HG03378 (cell line): ENCODE results near the gene SMO.

Experiments used
- ATAC-seq: cut with Tn5 transposase; IDR thresholded peaks from one replicate; pipeline ENCODE4 v1.9.1; 2021; ENCODE audit warnings: mild to moderate bottlenecking, moderate library complexity; ENCODE audit not compliant: unreplicated experiment

SMO gene

DNA sequence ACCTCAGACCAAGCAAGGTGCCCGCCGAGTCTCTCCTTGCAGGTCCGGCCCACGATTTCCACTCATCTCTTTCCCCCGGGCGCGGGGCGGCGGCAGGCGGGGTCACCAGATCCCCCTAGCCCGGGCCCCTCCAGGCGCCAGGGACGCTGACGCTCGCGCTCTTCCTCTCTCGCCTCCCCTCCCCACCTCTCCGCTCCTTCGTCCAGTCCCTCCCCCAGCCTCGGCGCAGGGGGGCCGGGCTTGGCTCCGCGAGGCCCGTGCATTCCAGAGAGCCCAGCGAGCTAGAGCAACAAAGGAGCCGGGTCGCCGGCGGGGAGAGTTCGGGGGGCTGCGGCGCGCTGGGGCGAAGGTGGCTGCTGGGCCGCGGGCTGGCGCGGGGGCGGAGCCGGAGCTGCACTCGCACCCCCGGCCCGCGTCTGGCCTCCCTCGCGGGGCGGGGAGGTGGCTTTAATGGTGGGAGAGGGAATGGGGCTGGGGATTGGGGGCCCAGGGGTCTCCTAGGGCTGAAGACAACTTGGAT, at the start of gene SMO:
Gene SMO, plus strand, starts transcription at position 262 of the 520 bp plus-strand sequence. CDS start 519 bp downstream, outside the sequence.
- ATAC-seq: no peak

DNA sequence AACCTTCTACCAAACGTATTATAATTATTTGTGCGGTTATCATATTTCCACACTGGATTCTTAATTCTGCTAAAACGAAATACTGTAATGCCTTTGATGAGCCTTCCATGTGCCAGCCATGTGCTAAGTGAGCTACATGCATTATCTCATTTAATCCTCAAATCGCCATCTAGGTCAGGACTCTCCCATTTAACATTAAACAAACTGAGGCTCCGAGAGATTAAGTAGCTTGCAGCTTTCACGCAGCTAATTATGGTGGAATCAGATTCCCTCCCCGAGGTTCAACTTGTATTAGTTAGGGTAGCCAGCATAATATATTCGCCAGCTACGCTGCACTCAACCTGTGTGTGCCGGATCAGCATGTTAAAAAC, 44.7 kb upstream of the SMO start:
- no peak for ATAC-seq

DNA sequence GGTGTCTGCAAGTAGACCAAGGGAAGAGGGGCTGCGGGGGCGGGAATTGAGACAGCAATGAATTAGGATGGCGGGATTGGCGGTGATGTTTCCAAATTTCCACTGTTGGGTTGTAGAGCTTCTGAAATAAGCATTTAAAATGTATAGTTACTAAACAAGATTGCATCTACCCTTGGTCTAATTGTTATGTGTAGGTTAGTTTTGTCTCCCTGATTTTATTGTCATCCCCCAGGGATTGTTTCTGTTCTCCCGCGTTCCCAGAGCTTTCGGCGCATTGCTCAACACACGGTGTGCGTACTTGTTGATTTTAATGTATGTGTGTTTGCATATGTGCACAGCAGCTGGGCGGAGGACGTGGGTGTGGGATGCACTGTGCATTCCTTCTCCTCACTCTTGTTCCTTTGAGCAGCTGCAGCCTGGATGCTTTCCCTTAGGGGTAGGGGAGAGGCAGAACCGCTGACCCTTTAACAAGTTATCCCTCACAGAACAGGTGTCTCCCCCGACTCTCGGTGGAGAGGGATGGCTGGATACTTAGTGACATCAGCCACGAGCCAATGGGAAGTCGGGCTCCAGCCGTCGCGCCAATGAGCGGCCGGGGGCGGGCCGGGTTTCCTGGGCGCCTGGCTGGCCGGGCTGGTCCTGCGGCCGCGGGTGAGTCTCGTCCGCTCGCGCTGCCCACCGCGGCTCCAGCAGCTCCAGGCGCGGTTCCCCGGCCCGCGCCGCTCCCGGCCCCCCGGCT, 44.2 kb upstream of the SMO start, which contains the start of gene TSPAN33:
Gene TSPAN33, plus strand, starts transcription at position 613 of the 739 bp plus-strand sequence. CDS start 274 bp downstream, outside the sequence.
- ATAC-seq: peak; percentile 49

DNA sequence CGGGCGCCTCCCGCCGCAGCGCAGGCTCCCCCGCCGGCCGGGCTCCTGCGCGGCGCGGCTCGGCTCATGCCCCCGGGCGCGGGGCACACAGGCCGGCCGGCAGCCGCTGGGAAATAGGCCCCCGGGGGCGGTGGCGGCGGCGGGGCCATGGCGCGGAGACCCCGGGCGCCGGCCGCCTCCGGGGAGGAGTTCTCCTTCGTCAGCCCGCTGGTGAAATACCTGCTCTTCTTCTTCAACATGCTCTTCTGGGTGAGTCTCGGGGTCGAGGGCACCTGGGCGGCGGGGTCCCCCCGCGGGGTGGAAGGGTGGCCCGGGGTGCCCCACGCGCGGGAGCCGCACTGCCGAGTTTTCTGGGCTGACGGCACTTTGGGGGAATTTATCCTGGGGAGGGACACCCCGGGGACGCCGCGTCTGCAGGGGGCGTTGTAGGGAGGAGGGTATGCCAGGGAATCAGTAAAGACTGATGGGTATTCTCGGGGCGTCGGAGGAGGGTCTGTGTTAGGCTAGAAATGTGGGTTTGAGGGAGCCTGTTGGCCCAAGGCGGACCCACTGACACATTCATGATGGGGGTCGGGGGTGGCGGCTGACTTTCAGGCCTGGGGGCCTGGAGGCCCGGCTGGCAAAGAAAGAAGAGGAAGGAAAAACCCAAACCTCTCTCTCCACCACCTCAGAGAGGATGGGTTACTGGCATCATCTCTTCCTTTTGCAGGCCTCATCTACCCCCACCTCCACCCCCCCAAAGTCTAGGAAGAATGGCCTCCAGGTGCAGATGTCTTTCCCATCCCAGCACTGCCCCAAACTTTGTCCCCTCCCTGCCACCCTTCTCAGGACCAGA, 43.4 kb upstream of the SMO start:
- ATAC-seq: no peak

DNA sequence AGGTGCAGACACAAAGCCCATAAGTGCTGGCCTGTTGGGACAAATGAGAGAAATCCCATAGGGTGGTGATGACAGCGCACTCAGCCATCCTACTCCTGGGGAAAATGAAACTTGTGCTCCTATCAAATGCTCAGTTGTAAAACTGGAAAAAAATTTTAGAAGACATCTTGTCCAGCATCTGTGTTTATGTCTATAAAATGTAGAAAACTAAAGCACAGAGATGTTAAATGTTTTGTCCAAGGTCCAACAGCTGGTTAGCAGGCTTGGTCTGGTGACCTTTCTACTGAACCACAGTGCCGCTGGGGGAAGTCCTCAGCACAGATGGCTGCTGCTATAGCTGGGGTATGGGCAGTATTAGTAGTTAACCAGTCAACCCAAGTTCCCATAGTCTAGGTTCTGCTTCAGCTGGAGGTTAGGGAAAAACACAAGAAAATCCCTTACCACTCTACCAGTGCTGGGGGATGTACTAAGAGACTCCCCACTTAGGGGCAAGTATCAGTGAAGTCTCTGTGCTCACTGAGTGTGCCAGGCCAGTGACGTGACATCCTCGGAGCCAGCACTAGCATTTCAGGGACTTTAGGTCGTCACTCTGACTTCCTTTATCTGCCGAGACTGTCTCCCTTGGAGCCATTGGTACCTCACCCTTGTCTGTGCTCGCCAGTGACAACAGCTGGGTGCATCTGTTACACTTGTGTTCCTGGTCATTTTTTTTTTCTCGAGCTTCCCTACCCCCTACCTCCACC, 42.0 kb upstream of the SMO start:
- peak; percentile 77 for ATAC-seq

DNA sequence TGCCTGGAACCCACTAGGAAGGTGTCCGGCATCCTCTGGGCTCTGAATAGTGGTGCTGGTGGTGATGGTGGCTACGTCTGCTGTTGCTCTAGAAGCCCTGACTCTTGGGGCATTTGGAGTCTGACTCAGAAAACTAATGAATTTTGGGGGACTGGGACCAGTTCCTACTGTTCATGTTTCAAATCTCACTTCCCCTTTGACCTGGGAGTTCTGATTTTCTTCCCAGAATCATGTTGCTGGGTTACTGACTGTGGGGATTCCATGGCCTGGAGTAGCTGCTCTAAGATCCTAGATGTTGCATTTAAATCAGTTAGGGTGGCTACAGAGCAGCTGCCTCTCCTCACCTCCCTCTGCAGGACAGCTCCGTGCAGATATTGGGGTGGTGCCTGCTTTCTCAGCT, 40.7 kb upstream of the SMO start:
- ATAC-seq: no peak

DNA sequence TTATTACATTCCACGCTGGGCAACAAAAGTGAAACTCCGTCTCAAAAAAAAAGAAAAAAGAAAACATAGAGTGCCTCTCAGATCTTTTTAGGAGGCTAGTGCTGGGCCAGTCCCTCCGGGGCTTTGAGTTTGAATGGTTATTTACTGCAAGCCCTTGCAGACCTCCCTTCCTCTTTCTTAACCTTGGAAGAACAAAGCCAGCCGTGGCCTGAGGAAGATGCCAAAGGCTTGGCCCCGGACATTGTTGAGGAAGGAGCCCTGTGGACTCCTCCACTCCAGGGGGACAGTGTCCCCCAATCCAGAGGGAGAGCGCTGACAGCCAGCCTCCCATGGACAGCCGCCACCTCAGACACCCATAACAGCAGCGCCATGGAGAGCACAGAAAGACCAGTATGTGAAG, 38.9 kb upstream of the SMO start:
- no peak for ATAC-seq

DNA sequence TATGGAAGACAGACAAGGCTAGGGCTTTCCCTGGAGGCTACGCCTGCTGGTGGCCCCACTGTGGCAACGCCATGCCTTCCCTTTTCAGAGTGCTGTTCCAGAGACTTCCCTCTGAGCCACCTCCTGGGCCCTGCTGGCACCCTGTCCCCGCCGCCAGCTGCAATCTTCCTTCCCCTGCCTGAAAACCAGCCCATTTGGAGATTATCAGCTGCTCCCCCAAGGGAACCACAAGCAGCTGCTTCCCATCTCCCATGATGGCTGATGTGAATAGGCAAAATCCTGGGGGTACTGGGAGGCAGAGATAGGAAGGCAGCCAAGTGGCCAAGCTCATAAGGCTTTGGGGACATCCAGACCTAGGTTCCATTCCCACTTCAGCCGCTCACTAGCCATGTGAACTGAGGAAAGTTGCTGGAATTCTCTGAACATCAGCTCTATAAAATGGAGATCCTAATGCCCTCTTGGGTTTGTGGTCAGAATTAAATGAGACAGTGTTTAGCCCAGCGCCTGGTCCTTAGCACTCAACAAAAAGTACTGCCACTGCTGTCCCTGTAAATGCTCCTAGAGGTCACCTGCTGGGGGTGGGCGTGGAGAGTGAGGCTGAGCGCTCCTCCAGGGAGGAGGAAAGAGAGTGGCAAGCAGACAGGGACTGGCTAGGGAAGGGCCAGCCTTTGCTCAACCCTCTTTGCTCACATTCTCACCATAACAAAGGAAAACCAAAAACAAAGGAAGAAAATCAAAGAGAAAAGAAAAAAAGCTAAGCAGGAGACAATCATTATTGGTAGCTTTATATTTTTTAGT, 38.0 kb upstream of the SMO start:
- no peak for ATAC-seq

DNA sequence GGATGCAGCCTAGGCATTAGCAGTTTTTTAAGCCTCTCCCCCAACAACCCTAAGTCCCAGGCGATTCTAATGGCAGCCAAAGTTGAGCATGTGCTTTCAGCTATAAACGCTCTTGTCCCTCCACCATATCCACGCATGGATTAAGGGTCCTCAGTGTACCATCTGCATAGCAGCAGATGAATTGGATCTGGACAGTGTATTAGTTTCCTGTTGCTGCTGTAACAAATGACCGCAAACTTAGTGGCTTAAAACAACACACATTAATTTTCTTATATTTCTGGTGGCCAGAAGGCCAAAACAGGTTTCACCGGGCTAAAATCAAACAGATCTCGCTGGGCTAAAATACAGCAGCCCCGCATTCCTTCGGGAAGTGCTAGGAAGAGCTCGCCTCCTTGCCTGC, 30.8 kb upstream of the SMO start:
- ATAC-seq: no peak

DNA sequence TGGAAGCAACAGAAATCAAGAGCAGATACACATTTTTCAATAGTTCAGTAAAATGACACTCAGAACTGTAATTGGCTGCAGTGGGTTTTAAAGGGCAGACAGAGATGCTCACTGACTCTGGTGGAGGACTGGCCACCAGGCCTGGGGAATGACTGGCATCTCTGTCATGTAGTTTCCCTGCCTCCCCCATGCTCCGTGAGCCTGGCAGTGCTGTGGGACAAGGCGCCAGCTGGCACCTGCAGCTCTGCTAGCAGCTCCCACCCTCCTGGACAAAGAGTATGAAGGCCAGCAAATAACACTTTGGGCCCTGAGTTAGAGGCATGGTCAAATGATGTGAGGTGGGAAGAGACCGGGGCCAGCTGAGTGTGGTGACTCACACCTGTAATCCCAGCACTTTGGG, 28.9 kb upstream of the SMO start:
- ATAC-seq: no peak

DNA sequence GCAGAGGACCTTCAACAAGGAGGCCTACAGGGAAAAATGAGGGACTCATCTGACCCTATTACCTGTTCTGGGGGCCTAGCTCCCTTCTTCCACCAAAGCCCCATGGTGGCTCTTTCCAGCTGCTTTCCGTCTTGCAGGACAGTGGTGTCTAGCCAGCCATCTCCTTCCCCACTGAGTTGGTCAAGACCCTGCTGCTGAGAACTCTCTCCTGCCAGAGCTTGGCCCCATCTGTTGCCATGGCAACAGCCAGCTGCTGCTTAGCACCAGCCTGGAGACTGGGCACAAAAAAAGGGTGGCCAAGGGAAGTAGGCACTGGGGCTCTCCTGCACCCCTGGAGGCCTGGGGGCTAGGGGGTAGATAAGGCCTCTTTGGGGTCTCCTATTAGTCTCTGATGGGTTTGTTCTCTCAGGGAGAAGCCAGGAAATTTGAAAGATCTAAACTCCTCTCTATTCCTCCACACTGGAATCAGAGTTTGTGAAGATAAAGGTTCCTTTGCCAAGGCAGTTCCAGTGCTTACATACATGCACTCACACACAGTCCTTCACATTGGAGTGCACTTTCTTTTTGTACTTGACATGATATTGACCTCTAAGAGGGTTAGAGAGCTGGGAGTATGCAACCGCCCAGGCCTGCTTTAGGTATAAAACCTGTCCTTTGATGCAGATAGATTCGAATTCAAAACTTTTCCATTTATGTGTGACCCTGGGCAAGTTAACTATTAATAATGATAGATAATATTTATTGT, 28.1 kb upstream of the SMO start:
- no peak for ATAC-seq

DNA sequence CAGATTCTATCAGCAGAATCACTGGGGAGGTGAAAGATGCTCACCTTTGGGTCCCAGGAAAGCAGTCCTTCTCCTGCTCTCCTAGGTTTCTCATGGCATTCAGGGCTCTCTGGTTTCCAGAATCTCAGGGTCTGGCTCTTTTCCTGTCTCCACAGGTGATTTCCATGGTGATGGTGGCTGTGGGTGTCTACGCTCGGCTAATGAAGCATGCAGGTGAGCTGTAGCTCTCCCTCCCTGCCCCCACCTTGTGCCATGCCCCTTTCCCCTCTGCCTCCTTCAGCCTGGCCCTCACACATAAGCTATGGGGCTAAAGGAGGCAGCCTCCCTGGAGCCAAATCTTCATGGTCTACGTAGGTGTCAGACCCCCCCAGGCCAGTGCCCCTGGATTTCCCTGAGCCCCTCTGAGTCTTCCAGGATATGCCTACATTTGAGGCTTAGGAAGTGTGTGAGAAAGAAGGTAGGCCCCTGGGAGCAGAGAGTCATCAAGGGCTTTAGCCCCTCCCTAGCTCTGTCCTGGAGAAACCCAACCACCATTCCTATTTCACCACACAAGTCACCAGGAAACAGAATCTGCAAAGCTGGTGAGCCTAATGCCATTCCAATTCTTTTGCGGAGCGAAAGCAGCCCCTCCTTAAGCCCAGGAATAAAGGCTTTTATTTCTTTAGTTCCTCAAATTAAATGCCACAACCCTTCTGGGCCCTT, 26.8 kb upstream of the SMO start:
- no peak for ATAC-seq

DNA sequence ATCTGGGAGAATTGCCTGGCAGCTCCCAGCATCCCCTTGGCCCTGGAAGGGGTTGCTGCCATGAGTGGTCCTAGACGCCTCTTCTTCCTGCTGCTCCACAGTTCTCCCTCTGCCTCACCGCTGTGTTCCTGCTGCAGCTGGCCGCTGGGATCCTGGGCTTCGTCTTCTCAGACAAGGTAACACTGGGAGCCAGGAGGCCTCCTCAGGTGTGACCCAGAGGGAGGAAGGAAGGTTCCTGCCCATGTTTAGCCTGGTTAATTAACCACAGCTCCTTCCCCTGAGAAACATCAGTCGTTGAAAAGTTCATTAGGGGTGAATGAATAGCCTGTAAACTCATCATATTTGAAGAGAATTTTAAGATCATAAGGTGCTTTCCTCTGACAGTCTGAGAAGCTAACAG, 25.7 kb upstream of the SMO start:
- no peak for ATAC-seq

DNA sequence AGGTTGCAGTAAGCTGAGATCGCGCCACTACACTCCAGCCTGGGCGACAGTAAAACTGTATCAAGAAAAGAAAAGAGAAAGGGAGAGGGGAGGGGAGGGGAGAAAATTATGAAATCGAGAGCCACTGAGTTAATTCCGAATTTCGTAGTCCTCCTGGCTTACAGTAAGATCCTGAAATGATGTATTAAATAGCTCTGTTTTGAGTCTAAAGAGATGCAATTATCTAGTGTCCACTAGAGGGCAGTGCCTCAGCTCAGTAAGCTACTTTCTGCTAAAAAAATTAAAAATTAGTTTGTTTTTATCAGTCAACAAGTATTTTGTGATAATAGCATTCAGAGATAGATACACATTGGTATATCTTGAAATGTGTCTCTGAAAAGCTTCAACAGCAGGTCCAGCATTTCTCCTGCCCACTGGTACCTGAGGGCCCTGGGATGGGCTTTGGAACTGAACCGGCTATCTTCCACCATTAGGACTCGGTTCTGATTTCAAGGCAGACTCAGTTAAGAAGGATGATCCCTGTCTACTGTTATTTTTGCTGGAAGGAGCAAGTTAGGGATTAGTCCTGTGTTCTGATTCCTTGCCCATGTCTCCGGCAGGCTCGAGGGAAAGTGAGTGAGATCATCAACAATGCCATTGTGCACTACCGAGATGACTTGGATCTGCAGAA, 24.4 kb upstream of the SMO start:
- no peak for ATAC-seq

DNA sequence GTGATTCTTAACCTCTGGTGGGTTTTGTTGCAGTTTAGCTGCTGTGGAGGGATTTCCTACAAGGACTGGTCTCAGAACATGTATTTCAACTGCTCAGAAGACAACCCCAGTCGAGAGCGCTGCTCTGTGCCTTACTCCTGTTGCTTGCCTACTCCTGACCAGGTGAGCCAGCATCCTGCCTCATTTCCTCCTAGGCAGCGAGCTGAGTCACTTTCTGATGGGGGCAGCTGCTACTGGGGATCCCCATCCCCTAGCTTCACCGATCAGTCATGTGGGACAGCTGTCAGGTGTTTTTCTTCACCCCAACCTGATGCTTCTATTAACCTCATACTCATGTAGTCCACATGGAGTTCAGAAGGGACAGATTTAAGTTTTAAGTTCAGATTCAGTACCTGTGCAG, 21.7 kb upstream of the SMO start:
- no peak for ATAC-seq

DNA sequence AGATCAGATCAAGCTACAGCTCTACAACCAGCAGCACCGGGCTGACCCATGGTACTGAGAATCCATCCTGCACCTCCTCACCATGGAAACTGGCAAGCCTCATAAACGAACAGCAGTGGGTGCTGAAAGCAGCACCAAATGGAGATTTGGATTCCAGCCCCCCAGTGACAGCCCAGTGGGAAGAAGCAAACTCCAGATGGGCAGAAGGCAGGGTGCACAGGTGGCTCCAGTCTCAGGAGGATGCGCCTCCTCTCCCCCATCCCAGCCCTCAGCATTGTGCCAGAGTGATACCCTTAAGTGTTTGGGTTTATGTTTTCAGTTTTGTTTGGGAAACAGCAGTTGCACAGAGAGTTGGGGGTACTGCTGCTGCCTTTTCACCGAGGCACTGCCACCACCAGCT, 20.6 kb upstream of the SMO start:
- ATAC-seq: no peak

DNA sequence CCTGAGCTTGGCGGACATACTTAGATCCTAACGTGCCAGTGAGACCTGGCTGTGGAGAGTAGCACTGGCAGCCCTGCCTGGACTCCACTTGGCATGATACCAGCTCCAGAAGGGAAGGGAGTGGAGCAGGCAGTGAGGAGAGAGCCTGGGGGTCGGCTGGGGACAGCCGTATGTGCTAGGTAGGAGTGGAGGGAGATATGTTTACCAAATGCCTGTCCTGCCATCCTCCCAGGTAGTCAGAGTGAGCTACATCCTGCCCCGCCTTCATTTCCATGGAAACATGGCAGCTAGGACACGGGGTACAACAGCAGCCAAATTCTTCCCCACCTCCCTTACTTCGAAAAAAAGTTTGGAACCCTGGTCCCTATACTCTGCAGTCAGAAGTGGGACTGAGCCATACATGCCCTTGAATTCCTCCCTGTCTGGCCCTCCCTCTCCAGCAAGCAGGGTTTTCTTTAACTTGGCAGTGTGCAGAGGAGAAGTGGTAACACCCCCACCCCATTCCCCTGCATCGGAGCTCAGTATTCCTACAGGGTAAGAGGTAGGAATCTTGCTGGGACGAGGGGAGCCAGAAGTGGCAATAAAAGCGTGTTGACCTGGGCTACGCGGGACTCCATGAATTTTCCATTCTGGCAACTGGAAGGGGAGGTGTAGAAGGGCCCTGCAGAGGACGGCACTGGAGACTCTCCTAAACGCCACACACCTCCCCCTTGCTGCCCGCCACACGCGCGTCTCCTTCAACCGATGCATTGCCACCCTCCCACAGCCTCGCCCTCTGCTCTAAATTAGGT, 20.0 kb upstream of the SMO start:
- ATAC-seq: no peak

DNA sequence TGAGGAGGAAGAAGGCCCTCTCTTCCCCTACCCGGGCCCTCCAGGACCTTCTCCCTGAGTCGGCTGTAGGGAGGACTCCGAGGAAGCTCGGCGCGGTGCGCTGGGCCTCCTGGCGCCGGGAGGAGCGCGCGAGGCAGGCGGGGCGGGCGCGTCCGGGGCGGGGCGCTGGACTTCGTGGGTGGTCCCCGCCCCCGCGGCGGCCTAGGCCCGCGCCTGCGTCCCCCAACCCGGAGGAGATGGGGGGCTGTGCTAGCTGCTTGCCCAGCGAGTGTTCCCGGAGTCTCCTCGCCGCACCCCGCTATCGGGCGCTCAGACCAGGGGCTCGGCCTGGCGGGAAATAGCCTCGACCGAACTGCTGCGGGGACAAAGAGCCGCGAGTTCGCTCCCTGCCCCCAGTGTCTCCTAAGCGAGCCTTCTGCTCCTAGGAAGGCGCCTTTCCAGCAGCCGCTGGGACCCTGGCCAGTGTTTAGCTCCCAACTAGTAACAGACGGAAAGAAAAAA, 19.2 kb upstream of the SMO start:
- ATAC-seq: no peak
